Measurements from ENCODE around the gene ASCC1.

The ASCC1 gene

DNA sequence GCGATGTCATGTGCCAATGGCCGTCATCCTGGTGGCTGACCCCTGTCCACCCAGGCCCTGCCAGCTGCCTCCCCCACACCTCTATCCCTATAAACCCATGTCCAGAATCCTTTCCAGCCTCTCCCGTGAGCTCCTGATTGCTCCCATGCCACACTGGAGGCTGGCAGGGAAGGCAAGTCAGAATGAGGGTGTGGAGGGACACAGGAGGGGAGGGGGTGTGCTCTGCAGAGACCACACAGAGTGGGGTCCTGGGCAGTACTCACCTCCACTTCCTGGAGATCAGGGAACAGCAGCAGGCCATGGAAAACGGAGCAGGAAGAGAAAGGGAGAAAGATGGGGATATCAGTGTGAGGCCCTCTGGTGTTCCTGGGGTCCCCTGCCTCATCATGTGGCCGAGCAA, 143.4 kb downstream of the ASCC1 start:
- TF ChIP-seq CTCF (IDR thresholded peaks at IDR 0.05; ENCODE audit: extremely low read depth, insufficient read depth, missing control alignments) = no peak
- no peak for DNase-seq (ENCODE audit: low spot score)
- in situ Hi-C loops (cut with MboI; ENCODE audit: low pct_unique_long_range_greater_than_20kb, low sequenced_read_pairs, unreplicated experiment) = no loop called here

- in situ Hi-C loops (cut with MboI; ENCODE audit: low pct_unique_long_range_greater_than_20kb, low sequenced_read_pairs, unreplicated experiment) = no loop called here
- TF ChIP-seq CTCF (IDR thresholded peaks at IDR 0.05; ENCODE audit: extremely low read depth, insufficient read depth, missing control alignments) = no peak
- DNase-seq (ENCODE audit: low spot score) = no peak
Observed at GRCh38 chr10:72072046-72072445, 144.0 kb downstream of the ASCC1 start.

GRCh38 chr10:72069751-72070526, 146.1 kb downstream of the ASCC1 start:
- in situ Hi-C loops (cut with MboI; ENCODE audit: low pct_unique_long_range_greater_than_20kb, low sequenced_read_pairs, unreplicated experiment) = no loop called here
- no peak for DNase-seq (ENCODE audit: low spot score)
- peak; percentile 38 for TF ChIP-seq CTCF (IDR thresholded peaks at IDR 0.05; ENCODE audit: extremely low read depth, insufficient read depth, missing control alignments)

GRCh38 chr10:72068901-72069446, 147.1 kb downstream of the ASCC1 start:
- no peak for TF ChIP-seq CTCF (IDR thresholded peaks at IDR 0.05; ENCODE audit: extremely low read depth, insufficient read depth, missing control alignments)
- in situ Hi-C loops (cut with MboI; ENCODE audit: low pct_unique_long_range_greater_than_20kb, low sequenced_read_pairs, unreplicated experiment) = no loop called here
- DNase-seq (ENCODE audit: low spot score) = no peak

GRCh38 chr10:72068126-72068765, 147.8 kb downstream of the ASCC1 start:
- no peak for DNase-seq (ENCODE audit: low spot score)
- in situ Hi-C loops (cut with MboI; ENCODE audit: low pct_unique_long_range_greater_than_20kb, low sequenced_read_pairs, unreplicated experiment) = no loop called here
- TF ChIP-seq CTCF (IDR thresholded peaks at IDR 0.05; ENCODE audit: extremely low read depth, insufficient read depth, missing control alignments) = no peak

GRCh38 chr10:72067463-72068125, 148.5 kb downstream of the ASCC1 start:
- in situ Hi-C loops (cut with MboI; ENCODE audit: low pct_unique_long_range_greater_than_20kb, low sequenced_read_pairs, unreplicated experiment) = no loop called here
- no peak for DNase-seq (ENCODE audit: low spot score)
- TF ChIP-seq CTCF (IDR thresholded peaks at IDR 0.05; ENCODE audit: extremely low read depth, insufficient read depth, missing control alignments) = no peak
